Neural cell (in vitro differentiated cells): ENCODE results near the gene AKR1B15. TPM values are rescaled to one million over a fixed set of nuclear protein-coding genes. Genes with fewer than 3 reads are reported as not detected.

Source experiments
- H2AFZ ChIP-seq: fragments of 200-600, 300-800 bp; sonication (generic), shearing (Covaris generic); 2 replicates; pipeline ENCODE4 v1.6.0; 2014; ENCODE audit warnings: low read depth, mild to moderate bottlenecking, antibody characterized with exemption, low read length, moderate library complexity
- H3F3A ChIP-seq: fragments of 200-600 bp; shearing (Covaris generic); 2 replicates; pipeline ENCODE4 v1.6.1; 2016; ENCODE audit warnings: mild to moderate bottlenecking, moderate library complexity, mixed read lengths, antibody characterized with exemption, low read length; ENCODE audit not compliant: insufficient read depth, poor library complexity, severe bottlenecking
- H3K27ac ChIP-seq: fragments of 200-600, 300-800 bp; sonication (generic), shearing (Covaris generic); 2 replicates; pipeline ENCODE4 v1.5.1; 2014; ENCODE audit warnings: mild to moderate bottlenecking, low read length, moderate library complexity
- H3K27me3 ChIP-seq: fragments of 300-800, 200-600 bp; sonication (generic), shearing (Covaris generic); 2 replicates; pipeline ENCODE4 v1.6.0; 2014; ENCODE audit warnings: mild to moderate bottlenecking, low read depth, low read length, moderate library complexity; ENCODE audit not compliant: insufficient read depth
- H3K36me3 ChIP-seq: fragments of 300-800, 200-600 bp; sonication (generic), shearing (Covaris generic); 2 replicates; pipeline ENCODE4 v1.5.1; 2014; ENCODE audit warnings: mild to moderate bottlenecking, antibody characterized with exemption, low read length, moderate library complexity; ENCODE audit not compliant: insufficient read depth
- H3K4me2 ChIP-seq: fragments of 300-800, 200-600 bp; sonication (generic), shearing (Covaris generic); 2 replicates; pipeline ENCODE4 v1.6.0; 2014; ENCODE audit warnings: mild to moderate bottlenecking, low read length
- H3K4me3 ChIP-seq: fragments of 300-800, 200-600 bp; sonication (generic), shearing (Covaris generic); 2 replicates; pipeline ENCODE4 v1.5.1; 2014; ENCODE audit warnings: mild to moderate bottlenecking, low read length, moderate library complexity
- H3K79me2 ChIP-seq: fragments of 200-600 bp; shearing (Covaris generic); replicated peaks from 2 replicates; pipeline ENCODE4 v1.6.0; 2014; ENCODE audit warnings: mild to moderate bottlenecking, low read length, moderate library complexity; ENCODE audit not compliant: insufficient read depth
- H3K9ac ChIP-seq: fragments of 300-800, 200-600 bp; sonication (generic), shearing (Covaris generic); 2 replicates; pipeline ENCODE4 v1.6.1; 2016; ENCODE audit warnings: mild to moderate bottlenecking, low read length, mixed read lengths
- H3K9me2 ChIP-seq: fragments of 200-600 bp; shearing (Covaris generic); 2 replicates; pipeline ENCODE4 v1.6.1; 2016; ENCODE audit warnings: mild to moderate bottlenecking, low read length, mixed read lengths; ENCODE audit not compliant: insufficient read depth
- H3K9me3 ChIP-seq: fragments of 200-600, 300-800 bp; sonication (generic), shearing (Covaris generic); 2 replicates; pipeline ENCODE4 v1.6.1; 2016; ENCODE audit warnings: mild to moderate bottlenecking, mixed run types, low read length, moderate library complexity, mixed read lengths
- H4K20me1 ChIP-seq: fragments of 200-600 bp; shearing (Covaris generic); 2 replicates; pipeline ENCODE4 v1.6.1; 2016; ENCODE audit warnings: mild to moderate bottlenecking, mixed run types; ENCODE audit not compliant: insufficient read depth
- EP300 ChIP-seq: fragments of 450-650 bp; conservative IDR thresholded peaks from 2 replicates; pipeline ENCODE4 v1.6.1; 2014; ENCODE audit warnings: antibody characterized with exemption, mild to moderate bottlenecking, moderate library complexity; ENCODE audit not compliant: poor library complexity, severe bottlenecking
- EZH2 ChIP-seq: fragments of 200-600, 300-800 bp; shearing (Covaris generic), sonication (generic); IDR thresholded peaks from 2 replicates; pipeline ENCODE4 v1.6.1; 2014; ENCODE audit warnings: antibody characterized with exemption, low read length, borderline replicate concordance, mild to moderate bottlenecking; ENCODE audit not compliant: insufficient read depth, poor library complexity, severe bottlenecking
- MXI1 ChIP-seq: fragments of 450-650 bp; conservative IDR thresholded peaks from 2 replicates; pipeline ENCODE4 v1.6.1; 2014; ENCODE audit warnings: antibody characterized with exemption, mild to moderate bottlenecking; ENCODE audit not compliant: poor library complexity, severe bottlenecking
- POLR2AphosphoS5 ChIP-seq: IDR thresholded peaks from 2 replicates; pipeline ENCODE4 v1.6.1; 2012
- RAD21 ChIP-seq: fragments of 450-650 bp; conservative IDR thresholded peaks from 2 replicates; pipeline ENCODE4 v1.6.1; 2014; ENCODE audit warnings: antibody characterized with exemption, mild to moderate bottlenecking, moderate library complexity
- REST ChIP-seq: IDR thresholded peaks from 2 replicates; pipeline ENCODE4 v1.6.1; 2012; ENCODE audit warnings: borderline replicate concordance
- SMC3 ChIP-seq: fragments of 450-650 bp; conservative IDR thresholded peaks from 2 replicates; pipeline ENCODE4 v1.6.1; 2014; ENCODE audit warnings: antibody characterized with exemption, mild to moderate bottlenecking, moderate library complexity; ENCODE audit not compliant: poor library complexity
- TAF1 ChIP-seq: IDR thresholded peaks from 2 replicates; pipeline ENCODE4 v1.6.1; 2012; ENCODE audit warnings: low read depth
- polyA plus RNA-seq: library from polyadenylated mRNA; depleted of rRNA; stranded (reverse); fragments of >200 nt; gene quantifications from 2 replicates; pipeline ENCODE4 v1.2.3, GENCODE V29; 2014
- TF ChIP-seq, protein P1 (sequence below): fragments of 450-650 bp; IDR thresholded peaks from 2 replicates; pipeline ENCODE4 v1.5.1; 2014; ENCODE audit warnings: antibody characterized with exemption, mild to moderate bottlenecking, moderate library complexity; ENCODE audit not compliant: poor library complexity, severe bottlenecking

Gene AKR1B15
- polyA plus RNA-seq, 1 donor from 2014 or later, result not detected

- Histone ChIP-seq H3F3A (no peaks in the 10 kb centered on the region), H3K36me3 (no peaks in the 10 kb centered on the region), H3K9me3 (no peaks in the 10 kb centered on the region), H3K4me2 (no peak overlapping the region), H4K20me1 (no peaks in the 10 kb centered on the region), H3K9me2 (no peaks in the 10 kb centered on the region), H3K79me2 (no peaks in the 10 kb centered on the region), H3K27me3 (no peaks in the 10 kb centered on the region), H3K27ac (no peak overlapping the region), H3K9ac (no peak overlapping the region), H2AFZ (no peak overlapping the region), H3K4me3 (no peak overlapping the region)
- TF ChIP-seq TAF1 (no peak), EZH2 (no peak)
These were observed 16.0 kb upstream of the AKR1B15 start for GRCh38 chr7:134532954-134533218.

GRCh38 chr7:134533288-134533771 is 15.6 kb upstream of the AKR1B15 start:
- H3K36me3 ChIP-seq, result no peaks in the 10 kb centered on the region
- no peak for TF ChIP-seq POLR2AphosphoS5
- TF ChIP-seq MXI1, result no peak
- TF ChIP-seq EZH2, result no peak
- TF ChIP-seq, protein P1, sequence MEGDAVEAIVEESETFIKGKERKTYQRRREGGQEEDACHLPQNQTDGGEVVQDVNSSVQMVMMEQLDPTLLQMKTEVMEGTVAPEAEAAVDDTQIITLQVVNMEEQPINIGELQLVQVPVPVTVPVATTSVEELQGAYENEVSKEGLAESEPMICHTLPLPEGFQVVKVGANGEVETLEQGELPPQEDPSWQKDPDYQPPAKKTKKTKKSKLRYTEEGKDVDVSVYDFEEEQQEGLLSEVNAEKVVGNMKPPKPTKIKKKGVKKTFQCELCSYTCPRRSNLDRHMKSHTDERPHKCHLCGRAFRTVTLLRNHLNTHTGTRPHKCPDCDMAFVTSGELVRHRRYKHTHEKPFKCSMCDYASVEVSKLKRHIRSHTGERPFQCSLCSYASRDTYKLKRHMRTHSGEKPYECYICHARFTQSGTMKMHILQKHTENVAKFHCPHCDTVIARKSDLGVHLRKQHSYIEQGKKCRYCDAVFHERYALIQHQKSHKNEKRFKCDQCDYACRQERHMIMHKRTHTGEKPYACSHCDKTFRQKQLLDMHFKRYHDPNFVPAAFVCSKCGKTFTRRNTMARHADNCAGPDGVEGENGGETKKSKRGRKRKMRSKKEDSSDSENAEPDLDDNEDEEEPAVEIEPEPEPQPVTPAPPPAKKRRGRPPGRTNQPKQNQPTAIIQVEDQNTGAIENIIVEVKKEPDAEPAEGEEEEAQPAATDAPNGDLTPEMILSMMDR, result no peak
- no peak for TF ChIP-seq RAD21
- no peak for TF ChIP-seq TAF1
- TF ChIP-seq REST, result no peak
- TF ChIP-seq EP300, result no peak
- TF ChIP-seq SMC3, result no peak

DNA sequence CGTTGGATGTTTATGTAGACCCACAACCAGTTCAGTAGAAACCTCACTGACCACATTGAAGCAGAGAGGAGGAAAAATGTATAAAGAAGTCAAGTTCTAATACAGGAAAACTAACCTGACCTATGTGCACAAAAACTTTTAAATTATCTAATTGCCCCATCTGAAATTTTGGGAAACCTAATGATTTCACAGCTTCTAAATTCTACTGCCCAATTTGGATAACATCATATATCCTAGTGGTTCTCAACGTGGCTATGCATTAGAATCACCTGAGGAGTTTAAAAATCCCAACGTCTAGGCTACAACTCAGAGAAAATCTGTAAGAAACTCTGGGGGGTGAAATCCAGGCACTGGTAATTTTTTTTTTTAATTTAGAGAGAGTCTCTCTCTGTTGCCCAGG is 14.3 kb upstream of the AKR1B15 start:
- H4K20me1 ChIP-seq, result no peaks in the 10 kb centered on the region
- TF ChIP-seq, protein P1, result no peak
- TF ChIP-seq EZH2, result no peak
- no peak for TF ChIP-seq RAD21
- no peak for TF ChIP-seq MXI1
- no peaks in the 10 kb centered on the region for H3K36me3 ChIP-seq

More at GRCh38 chr7:134533288-134533771, 15.6 kb upstream of the AKR1B15 start:
- Histone ChIP-seq H3F3A (no peaks in the 10 kb centered on the region), H3K4me3 (no peak overlapping the region), H3K79me2 (no peaks in the 10 kb centered on the region), H3K27ac (no peak overlapping the region), H3K9me2 (no peaks in the 10 kb centered on the region), H4K20me1 (no peaks in the 10 kb centered on the region), H2AFZ (no peak overlapping the region), H3K9me3 (no peaks in the 10 kb centered on the region), H3K27me3 (no peaks in the 10 kb centered on the region), H3K9ac (no peak overlapping the region), H3K4me2 (no peak overlapping the region)

More for the DNA sequence above, 14.3 kb upstream of the AKR1B15 start:
- H2AFZ ChIP-seq, result no peak overlapping the region
- H3F3A ChIP-seq, result no peaks in the 10 kb centered on the region
- H3K4me2 ChIP-seq, result no peak overlapping the region
- no peak overlapping the region for H3K27ac ChIP-seq
- no peaks in the 10 kb centered on the region for H3K9me2 ChIP-seq
- no peaks in the 10 kb centered on the region for H3K27me3 ChIP-seq
- no peak overlapping the region for H3K4me3 ChIP-seq
- H3K9me3 ChIP-seq, result no peaks in the 10 kb centered on the region
- no peaks in the 10 kb centered on the region for H3K79me2 ChIP-seq
- H3K9ac ChIP-seq, result no peak overlapping the region
